ENCODE measurements around the gene HMCN2. TPM values are rescaled to one million over a fixed set of nuclear protein-coding genes. Genes with fewer than 3 reads are reported as not detected.
"Not testable (repeated sequence)": the region's sequence is repeated elsewhere in the genome, so short reads cannot be mapped to it uniquely, and the experiment has no call there.

HMCN2 gene
- total RNA-seq, 4 donors from 2014 or later: 9.1 to 38.6 (median 12.5) TPM

DNA sequence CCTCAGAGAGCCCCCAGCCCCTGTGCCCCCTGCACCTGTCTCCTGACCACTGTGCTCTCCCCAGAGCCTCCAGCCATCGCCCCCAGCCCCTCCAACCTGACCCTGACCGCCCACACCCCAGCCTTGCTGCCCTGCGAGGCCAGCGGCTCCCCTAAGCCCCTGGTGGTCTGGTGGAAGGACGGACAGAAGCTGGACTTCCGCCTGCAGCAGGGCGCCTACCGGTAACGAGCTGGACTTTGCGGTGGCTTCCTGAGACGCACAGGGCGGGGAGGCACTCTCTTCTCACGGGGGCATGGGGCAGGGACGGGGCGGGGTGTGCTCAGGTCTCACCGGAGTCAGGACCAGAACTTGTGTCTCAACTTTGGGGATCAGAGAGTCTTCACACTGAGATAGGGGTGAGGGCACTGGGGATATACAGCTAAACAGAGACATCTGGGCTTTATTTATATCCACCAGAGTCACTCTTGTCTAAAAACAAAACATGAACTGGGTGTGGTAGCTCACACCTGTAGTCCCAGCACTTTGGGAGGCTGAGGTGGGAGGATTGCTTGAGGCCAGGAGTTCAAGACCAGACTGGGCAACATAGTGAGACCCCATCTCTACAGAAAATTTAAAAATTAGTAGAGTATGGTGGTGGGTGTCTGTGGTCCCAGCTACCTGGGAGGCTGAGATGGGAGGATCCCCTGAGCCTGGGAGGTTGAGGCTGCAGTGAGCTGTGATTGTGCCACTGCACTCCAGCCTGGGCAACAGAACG, 133.1 kb downstream of the HMCN2 start:
- Histone ChIP-seq H3K27ac (replicated peaks in 1 of 4) (no peak overlapping the region), H3K9me3 (no peaks in the 10 kb centered on the region), H3K27me3 (no peaks in the 10 kb centered on the region), H3K36me3 (peaks cover 0 to 79% (median 33%) of the 10 kb centered on the region in 4 donors), H3K4me3 (no peak overlapping the region), H3K4me1 (no peaks in the 10 kb centered on the region)
- 86% methylated on average over 12 of the region's 17 CpGs for WGBS
- TF ChIP-seq POLR2A (IDR thresholded peaks at IDR 0.05; ENCODE audit: low read depth): no peak
- DNase-seq (ENCODE audit: extremely low spot score): no peak
- intact Hi-C loops (cut with DNase I): no loop called here

DNA sequence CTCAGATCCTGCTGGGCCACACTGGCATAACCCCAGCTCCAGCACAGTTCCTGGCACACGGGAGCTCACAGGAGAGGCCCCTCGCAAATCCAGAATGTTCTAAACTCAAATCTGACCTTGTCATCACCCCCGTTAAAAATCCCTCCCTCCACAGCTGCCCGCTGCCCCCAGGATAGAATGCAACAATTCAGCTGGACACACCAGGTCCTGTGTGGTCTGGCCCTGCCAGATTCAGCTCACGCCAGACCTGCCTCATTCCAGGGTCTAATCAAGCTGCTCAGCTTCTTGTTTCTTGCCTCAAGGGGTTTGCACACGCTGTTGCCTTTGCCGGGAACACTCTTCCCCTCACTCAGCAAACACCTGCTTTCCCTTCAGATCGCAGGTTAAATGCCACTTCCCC, 134.2 kb downstream of the HMCN2 start:
- intact Hi-C loops (cut with DNase I): no loop called here
- 81% methylated on average over 8 of the region's 8 CpGs for WGBS

GRCh38 chr9:130400870-130401269, 135.3 kb downstream of the HMCN2 start:
- WGBS: 92% methylated on average over 8 of the region's 8 CpGs
- Histone ChIP-seq H3K9me3 (no peaks in the 10 kb centered on the region), H3K27me3 (no peaks in the 10 kb centered on the region), H3K27ac (replicated peaks in 1 of 4) (no peak overlapping the region), H3K4me3 (no peak overlapping the region), H3K4me1 (no peaks in the 10 kb centered on the region), H3K36me3 (peaks cover 0 to 79% (median 31%) of the 10 kb centered on the region in 4 donors)
- intact Hi-C loops (cut with DNase I): no loop called here
- DNase-seq (ENCODE audit: extremely low spot score): no peak
- TF ChIP-seq POLR2A (IDR thresholded peaks at IDR 0.05; ENCODE audit: low read depth) (no peak), POLR2AphosphoS5 (IDR thresholded peaks at IDR 0.05) (no peak), EP300 (IDR thresholded peaks at IDR 0.05) (no peak)
- TF ChIP-seq, protein P1, sequence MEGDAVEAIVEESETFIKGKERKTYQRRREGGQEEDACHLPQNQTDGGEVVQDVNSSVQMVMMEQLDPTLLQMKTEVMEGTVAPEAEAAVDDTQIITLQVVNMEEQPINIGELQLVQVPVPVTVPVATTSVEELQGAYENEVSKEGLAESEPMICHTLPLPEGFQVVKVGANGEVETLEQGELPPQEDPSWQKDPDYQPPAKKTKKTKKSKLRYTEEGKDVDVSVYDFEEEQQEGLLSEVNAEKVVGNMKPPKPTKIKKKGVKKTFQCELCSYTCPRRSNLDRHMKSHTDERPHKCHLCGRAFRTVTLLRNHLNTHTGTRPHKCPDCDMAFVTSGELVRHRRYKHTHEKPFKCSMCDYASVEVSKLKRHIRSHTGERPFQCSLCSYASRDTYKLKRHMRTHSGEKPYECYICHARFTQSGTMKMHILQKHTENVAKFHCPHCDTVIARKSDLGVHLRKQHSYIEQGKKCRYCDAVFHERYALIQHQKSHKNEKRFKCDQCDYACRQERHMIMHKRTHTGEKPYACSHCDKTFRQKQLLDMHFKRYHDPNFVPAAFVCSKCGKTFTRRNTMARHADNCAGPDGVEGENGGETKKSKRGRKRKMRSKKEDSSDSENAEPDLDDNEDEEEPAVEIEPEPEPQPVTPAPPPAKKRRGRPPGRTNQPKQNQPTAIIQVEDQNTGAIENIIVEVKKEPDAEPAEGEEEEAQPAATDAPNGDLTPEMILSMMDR (IDR thresholded peaks at IDR 0.05): no peak

More for the DNA sequence above, 134.2 kb downstream of the HMCN2 start:
- Histone ChIP-seq H3K9me3 (no peaks in the 10 kb centered on the region), H3K4me1 (no peaks in the 10 kb centered on the region), H3K4me3 (no peak overlapping the region), H3K27ac (replicated peaks in 1 of 4) (no peak overlapping the region), H3K36me3 (peaks cover 0 to 79% (median 32%) of the 10 kb centered on the region in 4 donors), H3K27me3 (no peaks in the 10 kb centered on the region)
- TF ChIP-seq POLR2A (IDR thresholded peaks at IDR 0.05; ENCODE audit: low read depth) (no peak), POLR2AphosphoS5 (IDR thresholded peaks at IDR 0.05) (no peak), EP300 (IDR thresholded peaks at IDR 0.05) (no peak)
- TF ChIP-seq, protein P1 (IDR thresholded peaks at IDR 0.05): no peak
- DNase-seq (ENCODE audit: extremely low spot score): no peak

GRCh38 chr9:130401742-130402141, 136.2 kb downstream of the HMCN2 start:
- H3K27me3 ChIP-seq; H3K4me1 ChIP-seq; DNase-seq (ENCODE audit: extremely low spot score); H3K9me3 ChIP-seq; H3K27ac ChIP-seq (replicated peaks in 1 of 4); H3K4me3 ChIP-seq; intact Hi-C loops (cut with DNase I): not testable (repeated sequence)
- WGBS: 96% methylated on average over 3 of the region's 3 CpGs
- peaks cover 0 to 79% (median 31%) of the 10 kb centered on the region in 4 donors for H3K36me3 ChIP-seq

- TF ChIP-seq POLR2AphosphoS5 (IDR thresholded peaks at IDR 0.05): no peak
- no peak for TF ChIP-seq POLR2A (IDR thresholded peaks at IDR 0.05; ENCODE audit: low read depth)
- no peak for TF ChIP-seq EP300 (IDR thresholded peaks at IDR 0.05)
- TF ChIP-seq, protein P1 (IDR thresholded peaks at IDR 0.05): no peak
- Histone ChIP-seq H3K27me3 (no peaks in the 10 kb centered on the region), H3K36me3 (peaks cover 0 to 80% (median 33%) of the 10 kb centered on the region in 4 donors), H3K4me3 (no peak overlapping the region), H3K4me1 (no peaks in the 10 kb centered on the region), H3K27ac (replicated peaks in 1 of 4) (no peak overlapping the region), H3K9me3 (no peaks in the 10 kb centered on the region)
- WGBS: 85% methylated on average over 3 of the region's 3 CpGs
- DNase-seq (ENCODE audit: extremely low spot score): no peak
- intact Hi-C loops (cut with DNase I): no loop called here
Measured at GRCh38 chr9:130402243-130402642, 136.7 kb downstream of the HMCN2 start.

All from esophagus muscularis mucosa (tissue), 4 donors.